Psoas muscle (tissue), 8 donors: ENCODE results near the gene RALGDS. TPM values are rescaled to one million over a fixed set of nuclear protein-coding genes. Genes with fewer than 3 reads are reported as not detected.

Experiments used
- ATAC-seq, 4 donors: fragments of 200-7000 bp; cut with Tn5 transposase; one replicate each; pipeline ENCODE4 v1.9.1; 2020; ENCODE audit warnings: moderate library complexity in 3 of 4, mild to moderate bottlenecking in 2 of 4
- DNase-seq, 2 donors: peaks; one replicate each; pipeline ENCODE4 v3.0.0-alpha.2; 2020
- H3K27ac ChIP-seq: fragments of 200-600 bp; one replicate; pipeline ENCODE4 v1.8.0; 2022
- H3K27me3 ChIP-seq, 3 donors: fragments of 200-600 bp in 1 of 3; one replicate each; pipeline versions ENCODE4 v1.6.1 to v1.8.0; 2013 to 2022; ENCODE audit warnings: low read length in 2 of 3, mild to moderate bottlenecking in 2 of 3, moderate library complexity in 1 of 3; ENCODE audit not compliant: insufficient read depth in 3 of 3
- H3K36me3 ChIP-seq, 2 donors: fragments of 200-600 bp in 1 of 2; one replicate each; pipeline versions ENCODE4 v1.6.1 to v1.8.0; 2013 to 2022; ENCODE audit warnings: low read depth in 1 of 2, mild to moderate bottlenecking in 1 of 2, moderate library complexity in 1 of 2; ENCODE audit not compliant: insufficient read depth in 1 of 2
- H3K4me1 ChIP-seq: fragments of 200-600 bp; one replicate; pipeline ENCODE4 v1.8.0; 2022
- H3K4me3 ChIP-seq: fragments of 200-600 bp; one replicate; pipeline ENCODE4 v1.8.0; 2022; ENCODE audit warnings: mild to moderate bottlenecking
- H3K9me3 ChIP-seq: fragments of 200-600 bp; one replicate; pipeline ENCODE4 v1.8.0; 2022
- CTCF ChIP-seq: fragments of 200-600 bp; IDR thresholded peaks from one replicate; pipeline ENCODE4 v1.8.0; 2022; ENCODE audit warnings: antibody characterized with exemption
- WGBS, 3 donors: extraction: QIAGEN DNeasy Blood & Tissue Kit; methylation state at CpG; one replicate each; pipeline versions ENCODE4 v1.1.6 to v1.1.7; 2013; 5-methylcytosine and 5-hydroxymethylcytosine counted together
- intact Hi-C, 2 donors: fragments of 100-400 bp; cut with DNase I; formaldehyde crosslinking; loops; one replicate each; pipeline versions ENCODE4 v1.11.0 to v1.14.2; 2022
- polyA plus RNA-seq, 3 donors: library from polyadenylated mRNA; stranded (reverse); fragments of 200-250 nt; gene quantifications; one replicate each; pipeline ENCODE4 v1.2.3, GENCODE V29; 2013
- total RNA-seq, 4 donors: library from RNA; stranded (reverse); fragmentation: NEBNext Ultra II Directional in 2 of 4; extraction: Animal tissue kit (Norgen Biotek cat#: 25700) in 2 of 4; gene quantifications; one replicate each; pipeline versions ENCODE4 v1.2.1 to v1.2.4, GENCODE V29; 2021 to 2023
- donor health status: healthy with polysubstance abuse.
- donor health status: DM: no; HTN: no; CAD: no; lungs with moderate emphysema.
- donor health status: Bipolar disorder and iron deficiency.
- donor health status: healthy.
- donor health status: DM: yes; HTN: yes; CAD: no.
- donor health status: DM: no; HTN: no; CAD: no.
- donor health status: DM: no; HTN: no; CAD: no.
- donor health status: DM: yes; HTN: yes; CAD: no.

Gene RALGDS
- total and polyA plus RNA-seq, 7 donors: 12.3 to 64.6 (median 20.5) TPM

DNA sequence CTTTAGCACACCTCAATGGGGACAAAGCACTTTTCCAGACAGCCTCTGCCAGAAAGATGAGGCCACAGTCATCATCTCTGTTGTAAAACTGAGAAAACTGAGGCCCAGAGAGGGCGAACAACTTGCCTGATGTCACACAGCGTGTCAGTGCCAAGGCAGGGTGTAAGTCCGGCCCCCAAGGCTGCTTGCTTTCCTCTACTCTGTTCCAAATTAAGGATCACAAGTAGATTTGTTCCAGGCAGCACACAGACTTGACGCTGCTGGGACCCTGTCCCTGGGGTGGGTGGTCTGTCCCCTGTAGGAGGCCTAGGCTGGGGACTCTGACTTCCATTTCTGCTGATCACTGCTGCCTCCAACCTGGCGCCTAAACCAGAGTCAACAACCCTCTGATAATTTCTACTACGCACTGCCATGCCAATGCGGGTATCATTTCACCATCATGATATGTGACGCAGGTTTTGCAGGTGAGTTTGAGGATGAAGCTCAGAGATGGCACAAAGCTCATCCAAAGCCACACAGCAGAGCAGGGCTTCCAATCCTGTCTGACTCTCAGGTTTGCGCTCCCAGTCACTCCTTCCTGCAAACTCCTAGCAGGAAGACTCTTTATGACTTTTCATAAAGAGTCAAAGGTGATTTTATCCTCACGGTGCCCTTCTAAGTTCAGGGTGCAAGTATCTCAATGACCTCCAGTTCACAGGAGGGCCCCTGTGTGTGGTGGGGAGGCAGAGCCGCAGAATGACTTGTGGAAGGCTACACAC, 13.5 kb upstream of the RALGDS start:
- peaks cover 84% of the 10 kb centered on the region for H3K4me1 ChIP-seq
- H3K4me3 ChIP-seq: peak overlapping the region; percentile 12
- intact Hi-C loops: no loop called here

GRCh38 chr9:133133681-133134387, 12.8 kb upstream of the RALGDS start:
- Histone ChIP-seq H3K4me3 (peak overlapping the region; percentile 12), H3K4me1 (peaks cover 78% of the 10 kb centered on the region), H3K9me3 (no peaks in the 10 kb centered on the region), H3K27me3 (no peaks in the 10 kb centered on the region), H3K27ac (peak overlapping the region; percentile 99), H3K36me3 (no peaks in the 10 kb centered on the region)
- DNase-seq (peak; percentile 89 to 95), ATAC-seq (peak; percentile 76 to 89 (median 84))
- intact Hi-C loops: no loop called here
- no peak for TF ChIP-seq CTCF
- 13 to 16% (median 14%) methylated on average over 21 of the region's 21 CpGs for WGBS, 3 donors

More for the DNA sequence above, 13.5 kb upstream of the RALGDS start:
- TF ChIP-seq CTCF: no peak
- Histone ChIP-seq H3K9me3 (no peaks in the 10 kb centered on the region), H3K27me3 (no peaks in the 10 kb centered on the region), H3K36me3 (no peaks in the 10 kb centered on the region), H3K27ac (peak overlapping the region; percentile 99)
- ATAC-seq (no peak), DNase-seq (peak in 1 of 2 donors; percentile 56)
- WGBS, 3 donors: 53 to 60% (median 57%) methylated on average over 11 of the region's 11 CpGs

DNA sequence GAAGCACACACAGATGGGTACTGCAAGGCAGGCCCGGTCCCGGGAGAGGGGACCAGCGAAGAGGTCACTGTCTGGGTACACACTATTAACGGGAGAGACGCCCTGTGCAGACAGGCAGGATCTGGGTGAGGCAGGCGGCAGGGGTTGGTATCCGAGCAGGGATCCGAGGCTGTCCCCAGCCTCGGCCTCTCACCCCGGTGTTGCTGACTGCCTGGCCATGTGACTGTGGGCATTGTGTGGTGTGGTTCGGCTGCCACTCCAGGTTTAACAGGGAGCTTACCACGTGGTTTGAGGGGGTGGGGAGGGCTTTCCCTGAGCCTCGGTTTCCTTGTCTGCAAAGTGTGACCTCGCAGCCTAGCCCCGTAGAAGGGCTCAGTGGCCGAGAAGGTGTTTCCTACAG, 11.1 kb upstream of the RALGDS start:
- peaks cover 78% of the 10 kb centered on the region for H3K4me1 ChIP-seq
- ATAC-seq: peak in 1 of 4 donors; percentile 1

GRCh38 chr9:133131506-133131905, 10.5 kb upstream of the RALGDS start:
- no peaks in the 10 kb centered on the region for H3K27me3 ChIP-seq
- no peak overlapping the region for H3K4me3 ChIP-seq
- 60 to 79% (median 62%) methylated on average over 5 of the region's 5 CpGs for WGBS, 3 donors
- peak overlapping the region; percentile 99 for H3K27ac ChIP-seq
- ATAC-seq (no peak), DNase-seq (no peak)
- TF ChIP-seq CTCF: no peak
- H3K4me1 ChIP-seq: peaks cover 81% of the 10 kb centered on the region
- H3K9me3 ChIP-seq: no peaks in the 10 kb centered on the region
- intact Hi-C loops: no loop called here
- no peaks in the 10 kb centered on the region for H3K36me3 ChIP-seq

More for the DNA sequence above, 11.1 kb upstream of the RALGDS start:
- H3K27ac ChIP-seq: peak overlapping the region; percentile 99
- no peaks in the 10 kb centered on the region for H3K36me3 ChIP-seq
- H3K9me3 ChIP-seq: no peaks in the 10 kb centered on the region
- intact Hi-C loops: no loop called here
- no peak for TF ChIP-seq CTCF
- H3K27me3 ChIP-seq: no peaks in the 10 kb centered on the region
- no peak for DNase-seq
- H3K4me3 ChIP-seq: no peak overlapping the region
- 46 to 71% (median 46%) methylated on average over 16 of the region's 16 CpGs for WGBS, 3 donors
